Kidney epithelial cell (primary cell): Measurements from ENCODE around the gene RNF217. TPM values are rescaled to one million over a fixed set of nuclear protein-coding genes. Genes with fewer than 3 reads are reported as not detected.

ENCODE experiments used
- DNase-seq: peaks from one replicate; pipeline ENCODE4 v3.0.0-alpha.2; 2010; ENCODE audit warnings: low read depth
- H3K27me3 ChIP-seq: 2 replicates; pipeline ENCODE4 v1.6.0; 2011; ENCODE audit warnings: low read length; ENCODE audit not compliant: control insufficient read depth, insufficient read depth
- H3K36me3 ChIP-seq: 2 replicates; pipeline ENCODE4 v1.5.1; 2011; ENCODE audit warnings: low read length; ENCODE audit not compliant: control insufficient read depth, insufficient read depth
- H3K4me3 ChIP-seq: 2 replicates; pipeline ENCODE4 v1.5.1; 2011; ENCODE audit warnings: low read depth, mild to moderate bottlenecking, control low read depth, low read length
- CTCF ChIP-seq: IDR thresholded peaks from 2 replicates; pipeline ENCODE4 v1.5.1; 2011; ENCODE audit warnings: mild to moderate bottlenecking, moderate library complexity, low read length, control low read depth, inconsistent platforms; ENCODE audit not compliant: insufficient read depth, poor library complexity, severe bottlenecking
- total RNA-seq: library from RNA; depleted of rRNA; stranded (reverse); fragments of >200 nt; gene quantifications from 2 replicates; pipeline ENCODE4 v1.2.3, GENCODE V29; 2015

Gene RNF217
- total RNA-seq, 1 donor from 2014 or later = 22.1 TPM

- no peak for TF ChIP-seq CTCF
- DNase-seq = peak; percentile 19
Measured at GRCh38 chr6:124927806-124928205, 34.4 kb upstream of the RNF217 start.

GRCh38 chr6:124928851-124929250 is 33.4 kb upstream of the RNF217 start:
- no peaks in the 10 kb centered on the region for H3K27me3 ChIP-seq
- H3K4me3 ChIP-seq = no peak overlapping the region
- H3K36me3 ChIP-seq = no peaks in the 10 kb centered on the region
- no peak for DNase-seq
- no peak for TF ChIP-seq CTCF

More at GRCh38 chr6:124927806-124928205, 34.4 kb upstream of the RNF217 start:
- no peaks in the 10 kb centered on the region for H3K27me3 ChIP-seq
- no peak overlapping the region for H3K4me3 ChIP-seq
- H3K36me3 ChIP-seq = no peaks in the 10 kb centered on the region

- Histone ChIP-seq H3K4me3 (no peak overlapping the region), H3K27me3 (no peaks in the 10 kb centered on the region), H3K36me3 (no peaks in the 10 kb centered on the region)
- no peak for DNase-seq
- TF ChIP-seq CTCF = no peak
Measured at GRCh38 chr6:124937645-124938044, 24.6 kb upstream of the RNF217 start.

GRCh38 chr6:124941259-124941658 is 21.0 kb upstream of the RNF217 start:
- no peaks in the 10 kb centered on the region for H3K36me3 ChIP-seq
- no peaks in the 10 kb centered on the region for H3K27me3 ChIP-seq
- no peak for TF ChIP-seq CTCF
- DNase-seq = no peak
- no peak overlapping the region for H3K4me3 ChIP-seq

- Histone ChIP-seq H3K4me3 (no peak overlapping the region), H3K36me3 (no peaks in the 10 kb centered on the region), H3K27me3 (no peaks in the 10 kb centered on the region)
- no peak for TF ChIP-seq CTCF
- no peak for DNase-seq
Measured at GRCh38 chr6:124943658-124944057, 18.6 kb upstream of the RNF217 start.

- Histone ChIP-seq H3K4me3 (no peak overlapping the region), H3K27me3 (no peaks in the 10 kb centered on the region), H3K36me3 (no peaks in the 10 kb centered on the region)
- TF ChIP-seq CTCF = no peak
- DNase-seq = no peak
Measured at GRCh38 chr6:124947971-124948451, 14.2 kb upstream of the RNF217 start.
